ENCODE data around the gene UNC13B.

DNA sequence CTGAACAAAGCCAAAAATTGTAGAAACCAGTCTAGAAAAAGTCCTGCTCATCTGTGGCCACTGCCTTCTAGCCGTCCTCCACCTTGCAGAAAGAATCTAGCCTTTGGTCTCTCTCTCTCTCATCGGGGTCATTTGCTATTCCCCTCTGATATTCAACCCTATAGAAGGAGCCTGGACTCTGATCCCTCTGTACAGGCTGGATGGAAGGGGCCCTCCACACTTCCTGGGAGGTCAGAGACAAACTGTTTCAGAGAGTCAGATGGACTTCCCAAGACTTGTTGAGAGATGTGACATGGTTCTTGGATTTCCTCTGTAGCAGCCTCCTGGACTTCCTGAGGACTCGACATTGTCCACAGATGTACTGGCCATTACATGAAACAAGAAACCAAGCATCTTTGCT, 243.1 kb downstream of the UNC13B start:
- TF ChIP-seq POLR2A (IDR thresholded peaks at IDR 0.05; ENCODE audit: low read depth, low read length) (no peak), JUN (IDR thresholded peaks at IDR 0.05; ENCODE audit: borderline replicate concordance, insufficient read depth, insufficient read length, low read depth) (no peak), MYC (IDR thresholded peaks at IDR 0.05; ENCODE audit: low read depth, low read length) (no peak), POLR2AphosphoS5 (IDR thresholded peaks at IDR 0.05; ENCODE audit: insufficient read depth, low read depth, low read length) (no peak), GATA2 (IDR thresholded peaks at IDR 0.05; ENCODE audit: insufficient read depth, insufficient read length, low read depth, low read length) (no peak), MAX (IDR thresholded peaks at IDR 0.05; ENCODE audit: insufficient read depth, insufficient read length) (no peak), EZH2 (IDR thresholded peaks at IDR 0.05; ENCODE audit: borderline replicate concordance, low read depth, low read length, severe bottlenecking) (no peak)
- TF ChIP-seq, protein P1, sequence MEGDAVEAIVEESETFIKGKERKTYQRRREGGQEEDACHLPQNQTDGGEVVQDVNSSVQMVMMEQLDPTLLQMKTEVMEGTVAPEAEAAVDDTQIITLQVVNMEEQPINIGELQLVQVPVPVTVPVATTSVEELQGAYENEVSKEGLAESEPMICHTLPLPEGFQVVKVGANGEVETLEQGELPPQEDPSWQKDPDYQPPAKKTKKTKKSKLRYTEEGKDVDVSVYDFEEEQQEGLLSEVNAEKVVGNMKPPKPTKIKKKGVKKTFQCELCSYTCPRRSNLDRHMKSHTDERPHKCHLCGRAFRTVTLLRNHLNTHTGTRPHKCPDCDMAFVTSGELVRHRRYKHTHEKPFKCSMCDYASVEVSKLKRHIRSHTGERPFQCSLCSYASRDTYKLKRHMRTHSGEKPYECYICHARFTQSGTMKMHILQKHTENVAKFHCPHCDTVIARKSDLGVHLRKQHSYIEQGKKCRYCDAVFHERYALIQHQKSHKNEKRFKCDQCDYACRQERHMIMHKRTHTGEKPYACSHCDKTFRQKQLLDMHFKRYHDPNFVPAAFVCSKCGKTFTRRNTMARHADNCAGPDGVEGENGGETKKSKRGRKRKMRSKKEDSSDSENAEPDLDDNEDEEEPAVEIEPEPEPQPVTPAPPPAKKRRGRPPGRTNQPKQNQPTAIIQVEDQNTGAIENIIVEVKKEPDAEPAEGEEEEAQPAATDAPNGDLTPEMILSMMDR (IDR thresholded peaks at IDR 0.05; ENCODE audit: extremely low read depth in 1 of 2, insufficient read depth in 1 of 2, low read depth in 1 of 2, low read length in 2 of 2) = no peak

Data from endothelial cell of umbilical vein (primary cell).